ENCODE results near the gene PKHD1. TPM values are rescaled to one million over a fixed set of nuclear protein-coding genes. Genes with fewer than 3 reads are reported as not detected.

The PKHD1 gene
- total RNA-seq, 1 experiment from 2014 or later: 0.09 TPM

DNA sequence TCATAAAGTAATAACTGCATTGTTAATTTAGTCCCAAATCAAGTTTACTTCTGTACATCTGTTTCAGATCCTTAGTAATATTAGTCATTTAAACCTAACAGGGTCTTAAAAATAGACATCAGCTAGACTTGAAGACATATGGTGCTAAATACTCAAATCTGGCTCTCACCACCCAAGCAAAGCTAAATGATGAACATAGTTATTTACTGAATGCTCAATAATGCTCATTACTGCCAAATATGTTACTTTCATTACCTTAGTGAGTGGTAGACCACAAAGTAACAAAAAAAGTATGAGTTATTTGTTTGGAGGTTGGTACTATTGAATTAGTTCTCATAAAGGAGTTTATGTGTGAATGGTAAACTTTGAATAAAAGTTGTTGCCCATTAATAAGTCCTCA, 502.1 kb downstream of the PKHD1 start:
- Histone ChIP-seq H3K27me3 (ENCODE audit: insufficient read depth, low read length) (no peaks in the 10 kb centered on the region), H2AFZ (ENCODE audit: low read length) (no peak overlapping the region), H2BK15ac (ENCODE audit: low read depth, low read length) (no peak overlapping the region), H3K56ac (ENCODE audit: insufficient read length, low read depth, low read length) (no peak overlapping the region), H3K23ac (ENCODE audit: insufficient read length, low read depth, low read length) (no peak overlapping the region), H2BK20ac (ENCODE audit: low read depth, low read length, poor library complexity, severe bottlenecking) (no peak overlapping the region), H3K4me1 (ENCODE audit: insufficient read depth, low read length) (no peaks in the 10 kb centered on the region), H3K9ac (ENCODE audit: extremely low read depth, insufficient read length, low read length) (no peak overlapping the region), H3K27ac (ENCODE audit: insufficient read length, low read depth, low read length) (no peak overlapping the region), H3K4ac (ENCODE audit: low read depth, low read length) (no peak overlapping the region), H4K91ac (ENCODE audit: insufficient read length, low read depth, low read length) (no peak overlapping the region), H2AK5ac (ENCODE audit: insufficient read length, low read length) (no peak overlapping the region), H4K5ac (ENCODE audit: insufficient read length, low read depth, low read length) (no peak overlapping the region), H3K18ac (ENCODE audit: insufficient read length, low read depth, low read length) (no peak overlapping the region), H3K4me2 (ENCODE audit: insufficient read depth, insufficient read length, low read length) (no peak overlapping the region), H4K20me1 (ENCODE audit: control insufficient read depth, insufficient read depth, insufficient read length) (no peaks in the 10 kb centered on the region), H4K8ac (replicated peaks; ENCODE audit: insufficient read length, low read depth, low read length) (no peak overlapping the region), H3K23me2 (ENCODE audit: insufficient read length, low read depth, low read length, poor library complexity, severe bottlenecking) (no peaks in the 10 kb centered on the region), H3K79me2 (ENCODE audit: insufficient read depth, low read length) (no peaks in the 10 kb centered on the region), H3T11ph (ENCODE audit: low read length) (no peak overlapping the region), H2BK5ac (ENCODE audit: insufficient read length, low read length) (no peak overlapping the region), H2BK120ac (ENCODE audit: low read depth, low read length, poor library complexity, severe bottlenecking) (no peak overlapping the region), H3K79me1 (ENCODE audit: insufficient read depth, low read depth, low read length, poor library complexity, severe bottlenecking) (no peaks in the 10 kb centered on the region), H3K9me3 (ENCODE audit: control insufficient read depth, low read depth, low read length) (no peaks in the 10 kb centered on the region), H3K14ac (ENCODE audit: insufficient read depth, low read length) (no peak overlapping the region), H2BK12ac (ENCODE audit: insufficient read length, low read depth, low read length) (no peak overlapping the region)
- TF ChIP-seq, protein P1, sequence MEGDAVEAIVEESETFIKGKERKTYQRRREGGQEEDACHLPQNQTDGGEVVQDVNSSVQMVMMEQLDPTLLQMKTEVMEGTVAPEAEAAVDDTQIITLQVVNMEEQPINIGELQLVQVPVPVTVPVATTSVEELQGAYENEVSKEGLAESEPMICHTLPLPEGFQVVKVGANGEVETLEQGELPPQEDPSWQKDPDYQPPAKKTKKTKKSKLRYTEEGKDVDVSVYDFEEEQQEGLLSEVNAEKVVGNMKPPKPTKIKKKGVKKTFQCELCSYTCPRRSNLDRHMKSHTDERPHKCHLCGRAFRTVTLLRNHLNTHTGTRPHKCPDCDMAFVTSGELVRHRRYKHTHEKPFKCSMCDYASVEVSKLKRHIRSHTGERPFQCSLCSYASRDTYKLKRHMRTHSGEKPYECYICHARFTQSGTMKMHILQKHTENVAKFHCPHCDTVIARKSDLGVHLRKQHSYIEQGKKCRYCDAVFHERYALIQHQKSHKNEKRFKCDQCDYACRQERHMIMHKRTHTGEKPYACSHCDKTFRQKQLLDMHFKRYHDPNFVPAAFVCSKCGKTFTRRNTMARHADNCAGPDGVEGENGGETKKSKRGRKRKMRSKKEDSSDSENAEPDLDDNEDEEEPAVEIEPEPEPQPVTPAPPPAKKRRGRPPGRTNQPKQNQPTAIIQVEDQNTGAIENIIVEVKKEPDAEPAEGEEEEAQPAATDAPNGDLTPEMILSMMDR (conservative IDR thresholded peaks at IDR 0.05): no peak
- Mint-ChIP-seq H3K36me3 (ENCODE audit: insufficient read depth in 1 of 3, low read depth in 3 of 3) (peaks cover 0 to 3% (median 2%) of the 10 kb centered on the region in 3 experiments; a peak in 3 of 7 replicates), H3K27me3 (ENCODE audit: low read depth) (no peaks in the 10 kb centered on the region), H3K4me3 (no peak overlapping the region), H3K27ac (no peak overlapping the region), H3K4me1 (peaks cover 0 to 7% of the 10 kb centered on the region in 2 experiments; a peak in 2 of 4 replicates), H3K9me3 (peaks cover 4 to 9% of the 10 kb centered on the region in 2 experiments; a peak in 4 of 5 replicates)
- no peak for DNase-seq
